Colonic mucosa (tissue), 4 donors: ENCODE results near the gene GLRX5. TPM values are rescaled to one million over a fixed set of nuclear protein-coding genes. Genes with fewer than 3 reads are reported as not detected.

Experiments used
- DNase-seq: peaks from one replicate; pipeline ENCODE4 v3.0.0-alpha.2; 2020
- H3K27ac ChIP-seq: fragments of 200-600 bp; one replicate; pipeline ENCODE4 v1.8.0; 2021
- H3K27me3 ChIP-seq: fragments of 200-600 bp; one replicate; pipeline ENCODE4 v1.8.0; 2021
- H3K36me3 ChIP-seq: fragments of 200-600 bp; one replicate; pipeline ENCODE4 v1.8.0; 2021
- H3K4me1 ChIP-seq: fragments of 200-600 bp; one replicate; pipeline ENCODE4 v1.8.0; 2021; ENCODE audit warnings: mild to moderate bottlenecking
- H3K4me3 ChIP-seq: fragments of 200-600 bp; one replicate; pipeline ENCODE4 v1.8.0; 2021
- H3K9ac ChIP-seq, 2 donors: one replicate each; pipeline ENCODE4 v1.7.0; 2013; ENCODE audit warnings: control low read depth in 2 of 2, low read depth in 2 of 2, low read length in 2 of 2
- H3K9me3 ChIP-seq: fragments of 200-600 bp; one replicate; pipeline ENCODE4 v1.8.0; 2021
- CTCF ChIP-seq: fragments of 200-600 bp; IDR thresholded peaks from one replicate; pipeline ENCODE4 v1.8.0; 2022; ENCODE audit warnings: antibody characterized with exemption, mild to moderate bottlenecking
- intact Hi-C: fragments of 100-400 bp; cut with DNase I; formaldehyde crosslinking; loops from one replicate; pipeline ENCODE4 v1.14.1; 2022
- total RNA-seq, 2 donors: library from RNA; stranded (reverse); fragmentation: NEBNext Ultra II Directional in 1 of 2; extraction: Animal tissue kit (Norgen Biotek cat#: 25700) in 1 of 2; gene quantifications; one replicate each; pipeline ENCODE4 v1.2.1, GENCODE V29; 2021
- donor health status: healthy.
- donor health status: DM: no; HTN: no; CAD: no.
- donor health status: DM: no; HTN: no; CAD: no.

The GLRX5 gene
- total RNA-seq, 2 donors from 2014 or later = 51.9 to 64.6 TPM

- Histone ChIP-seq H3K27me3 (no peaks in the 10 kb centered on the region), H3K4me1 (peaks cover 21% of the 10 kb centered on the region)
Observed at GRCh38 chr14:95495538-95496025, 39.3 kb upstream of the GLRX5 start.

GRCh38 chr14:95496111-95496681 is 38.7 kb upstream of the GLRX5 start:
- Histone ChIP-seq H3K9me3 (no peaks in the 10 kb centered on the region), H3K36me3 (no peaks in the 10 kb centered on the region), H3K4me1 (peaks cover 21% of the 10 kb centered on the region), H3K4me3 (no peak overlapping the region), H3K9ac (peak overlapping the region in 1 of 2 donors; percentile 41), H3K27me3 (no peaks in the 10 kb centered on the region), H3K27ac (peak overlapping the region; percentile 61)
- no peak for DNase-seq
- TF ChIP-seq CTCF = no peak
- intact Hi-C loops = no loop called here

More at GRCh38 chr14:95495538-95496025, 39.3 kb upstream of the GLRX5 start:
- H3K36me3 ChIP-seq = no peaks in the 10 kb centered on the region
- peak overlapping the region in 1 of 2 donors; percentile 46 for H3K9ac ChIP-seq
- DNase-seq = peak; percentile 53
- H3K4me3 ChIP-seq = no peak overlapping the region
- intact Hi-C loops = no loop called here
- TF ChIP-seq CTCF = no peak
- H3K9me3 ChIP-seq = no peaks in the 10 kb centered on the region
- peak overlapping the region; percentile 61 for H3K27ac ChIP-seq

GRCh38 chr14:95496690-95497259 is 38.1 kb upstream of the GLRX5 start:
- no peaks in the 10 kb centered on the region for H3K36me3 ChIP-seq
- H3K4me1 ChIP-seq = peaks cover 21% of the 10 kb centered on the region
- intact Hi-C loops = no loop called here
- H3K9ac ChIP-seq = no peak overlapping the region
- peak overlapping the region; percentile 61 for H3K27ac ChIP-seq
- no peaks in the 10 kb centered on the region for H3K27me3 ChIP-seq
- no peak overlapping the region for H3K4me3 ChIP-seq
- no peak for TF ChIP-seq CTCF
- H3K9me3 ChIP-seq = no peaks in the 10 kb centered on the region
- DNase-seq = peak; percentile 43

GRCh38 chr14:95497561-95498011 is 37.3 kb upstream of the GLRX5 start:
- DNase-seq = no peak
- Histone ChIP-seq H3K27ac (no peak overlapping the region), H3K27me3 (no peaks in the 10 kb centered on the region), H3K36me3 (no peaks in the 10 kb centered on the region), H3K9me3 (no peaks in the 10 kb centered on the region), H3K4me1 (peaks cover 21% of the 10 kb centered on the region), H3K4me3 (no peak overlapping the region), H3K9ac (peak overlapping the region in 1 of 2 donors; percentile 31)
- intact Hi-C loops = no loop called here
- no peak for TF ChIP-seq CTCF

- intact Hi-C loops = no loop called here
- Histone ChIP-seq H3K27me3 (no peaks in the 10 kb centered on the region), H3K27ac (no peak overlapping the region), H3K4me3 (no peak overlapping the region), H3K36me3 (no peaks in the 10 kb centered on the region), H3K9ac (no peak overlapping the region), H3K4me1 (peaks cover 21% of the 10 kb centered on the region), H3K9me3 (no peaks in the 10 kb centered on the region)
- TF ChIP-seq CTCF = no peak
- DNase-seq = peak; percentile 74
Observed at GRCh38 chr14:95498622-95499353, 36.1 kb upstream of the GLRX5 start.
